IMR-90 (cell line): ENCODE data around the gene MAML2. TPM values are rescaled to one million over a fixed set of nuclear protein-coding genes. Genes with fewer than 3 reads are reported as not detected.

Source experiments
- ATAC-seq: fragments of 200-7000 bp; cut with Tn5 transposase; 2 replicates; pipeline ENCODE4 v1.9.1; 2020; ENCODE audit warnings: low read depth, mild to moderate bottlenecking, moderate library complexity
- BruUV-seq: library from RNA; stranded (reverse); fragments of 400-500 nt; replicated peaks from 2 replicates; lab custom pipeline; 2021; lab: Mats Ljungman, UMichigan
- CTCF ChIA-PET: fragments of 300-600 bp; formaldehyde crosslinking; extraction: SDS; loops from one replicate; lab custom pipeline; 2021; ENCODE audit warnings: antibody characterized with exemption; lab: Yijun Ruan, JAX
- POLR2A ChIA-PET: fragments of 300-600 bp; sonication (Branson Sonifier 250); formaldehyde crosslinking; loops from one replicate; lab custom pipeline; 2022; ENCODE audit warnings: antibody characterized with exemption; ENCODE audit not compliant: unreplicated experiment; lab: Charles Lee
- DNase-seq: peaks from one replicate; pipeline ENCODE4 v3.0.0; 2013
- H2AFZ ChIP-seq: replicated peaks from 2 replicates; pipeline ENCODE3; 2013; ENCODE audit warnings: low read length, mild to moderate bottlenecking; ENCODE audit not compliant: poor library complexity
- H2AK5ac ChIP-seq: 2 replicates; pipeline ENCODE4 v1.6.1; 2013; ENCODE audit warnings: low read depth, low read length, inconsistent platforms
- H2AK9ac ChIP-seq: replicated peaks from 2 replicates; pipeline ENCODE3; 2013; ENCODE audit warnings: mild to moderate bottlenecking, low read depth, low read length, moderate library complexity; ENCODE audit not compliant: poor library complexity
- H2BK120ac ChIP-seq: 2 replicates; pipeline ENCODE4 v1.6.1; 2013; ENCODE audit warnings: low read depth, low read length, inconsistent platforms
- H2BK15ac ChIP-seq: 3 replicates; pipeline ENCODE4 v1.6.1; 2013; ENCODE audit warnings: low read depth, low read length, inconsistent platforms
- H2BK20ac ChIP-seq: 2 replicates; pipeline ENCODE4 v1.6.1; 2013; ENCODE audit warnings: low read depth, mild to moderate bottlenecking, inconsistent platforms, low read length, moderate library complexity
- H2BK5ac ChIP-seq: 2 replicates; pipeline ENCODE4 v1.6.1; 2013; ENCODE audit warnings: mild to moderate bottlenecking, low read depth, low read length, inconsistent platforms; ENCODE audit not compliant: poor library complexity, severe bottlenecking
- H3K14ac ChIP-seq: replicated peaks from 2 replicates; pipeline ENCODE4 v1.6.1; 2013; ENCODE audit warnings: low read depth, low read length, inconsistent platforms
- H3K18ac ChIP-seq: 2 replicates; pipeline ENCODE4 v1.6.1; 2013; ENCODE audit warnings: low read depth, low read length, control low read depth
- H3K23ac ChIP-seq: 2 replicates; pipeline ENCODE4 v1.6.1; 2013; ENCODE audit warnings: low read depth, low read length, inconsistent platforms
- H3K27ac ChIP-seq: 2 replicates; pipeline ENCODE4 v1.5.1; 2013; ENCODE audit warnings: mild to moderate bottlenecking, control low read depth, low read length; ENCODE audit not compliant: insufficient read depth
- H3K27me3 ChIP-seq: 2 replicates; pipeline ENCODE4 v1.6.1; 2013; ENCODE audit warnings: low read length; ENCODE audit not compliant: control insufficient read depth, insufficient read depth
- H3K36me3 ChIP-seq: 2 replicates; pipeline ENCODE4 v1.6.1; 2013; ENCODE audit warnings: low read length, mixed read lengths; ENCODE audit not compliant: control insufficient read depth, insufficient read depth
- H3K4ac ChIP-seq: 2 replicates; pipeline ENCODE4 v1.6.1; 2013; ENCODE audit warnings: low read depth, low read length, inconsistent platforms
- H3K4me1 ChIP-seq: 2 replicates; pipeline ENCODE4 v1.6.1; 2013; ENCODE audit warnings: low read length, mixed read lengths; ENCODE audit not compliant: control insufficient read depth, insufficient read depth
- H3K4me2 ChIP-seq: 2 replicates; pipeline ENCODE4 v1.6.1; 2013; ENCODE audit warnings: low read depth, mild to moderate bottlenecking, control low read depth, low read length, moderate library complexity
- H3K4me3 ChIP-seq: 2 replicates; pipeline ENCODE4 v1.5.1; 2013; ENCODE audit warnings: low read depth, mild to moderate bottlenecking, control low read depth, low read length, moderate library complexity; ENCODE audit not compliant: insufficient read depth
- H3K56ac ChIP-seq: 2 replicates; pipeline ENCODE4 v1.6.1; 2013; ENCODE audit warnings: low read length, inconsistent platforms; ENCODE audit not compliant: insufficient read depth; ENCODE audit errors: extremely low read depth
- H3K79me1 ChIP-seq, 2 experiments: 2 replicates each; pipeline ENCODE4 v1.6.1; 2013; ENCODE audit warnings: low read length in 2 of 2, inconsistent platforms in 1 of 2, low read depth in 1 of 2
- H3K9ac ChIP-seq: 2 replicates; pipeline ENCODE4 v1.6.1; 2013; ENCODE audit warnings: low read depth, low read length, control low read depth
- H3K9me1 ChIP-seq: 2 replicates; pipeline ENCODE4 v1.6.1; 2013; ENCODE audit warnings: low read length, inconsistent platforms; ENCODE audit not compliant: insufficient read depth
- H3K9me3 ChIP-seq: 2 replicates; pipeline ENCODE4 v1.6.1; 2013; ENCODE audit warnings: low read length; ENCODE audit not compliant: control insufficient read depth, insufficient read depth
- H4K20me1 ChIP-seq: 2 replicates; pipeline ENCODE4 v1.6.1; 2013; ENCODE audit warnings: low read length, inconsistent platforms; ENCODE audit not compliant: insufficient read depth
- H4K5ac ChIP-seq: 2 replicates; pipeline ENCODE4 v1.6.1; 2013; ENCODE audit warnings: mild to moderate bottlenecking, low read depth, low read length, control low read depth
- H4K8ac ChIP-seq, 2 experiments: 2 replicates each; pipeline ENCODE4 v1.6.1; 2013; ENCODE audit warnings: low read depth in 2 of 2, low read length in 2 of 2, control low read depth in 1 of 2, inconsistent platforms in 1 of 2
- H4K91ac ChIP-seq: 2 replicates; pipeline ENCODE4 v1.6.1; 2013; ENCODE audit warnings: low read depth, low read length, inconsistent platforms; ENCODE audit not compliant: insufficient read depth
- CTCF ChIP-seq: conservative IDR thresholded peaks from 2 replicates; pipeline ENCODE4 v1.5.1; 2012; ENCODE audit warnings: mild to moderate bottlenecking, low read depth, low read length, improper control_type of control experiment
- ELK1 ChIP-seq: fragments of 150-350 bp; IDR thresholded peaks from 2 replicates; pipeline ENCODE4 v1.6.1; 2016; ENCODE audit warnings: low read depth, mild to moderate bottlenecking, low read length, moderate library complexity, borderline replicate concordance
- MAZ ChIP-seq: IDR thresholded peaks from 2 replicates; pipeline ENCODE4 v1.6.1; 2012; ENCODE audit warnings: low read depth, mild to moderate bottlenecking, low read length, improper control_type of control experiment, moderate library complexity, borderline replicate concordance
- MXI1 ChIP-seq: IDR thresholded peaks from 2 replicates; pipeline ENCODE4 v1.6.1; 2012; ENCODE audit warnings: low read depth, mild to moderate bottlenecking, low read length, moderate library complexity, borderline replicate concordance
- RCOR1 ChIP-seq: IDR thresholded peaks from 2 replicates; pipeline ENCODE4 v1.6.1; 2012; ENCODE audit warnings: mild to moderate bottlenecking, low read length, improper control_type of control experiment; ENCODE audit not compliant: insufficient replicate concordance
- WGBS, 2 experiments: methylation state at CpG; one replicate each; pipeline versions ENCODE4 v1.1.5 to v1.1.7; 2013; ENCODE audit warnings: missing lambda C conversion rate in 2 of 2; ENCODE audit not compliant: insufficient read length in 1 of 2; ENCODE audit errors: extremely low coverage in 2 of 2; 5-methylcytosine and 5-hydroxymethylcytosine counted together
- dilution Hi-C: fragments of 300-500 bp; cut with HindIII; formaldehyde crosslinking; loops from one replicate; pipeline ENCODE4 v1.14.3; 2018; ENCODE audit warnings: low sequenced_read_pairs; ENCODE audit not compliant: unreplicated experiment
- in situ Hi-C: fragments of 300-500 bp; cut with MboI; formaldehyde crosslinking; loops from 3 replicates; pipeline ENCODE4 v1.14.3; 2019; ENCODE audit warnings: low sequenced_read_pairs, inconsistent platforms, mixed read lengths
- intact Hi-C: fragments of 100-400 bp; cut with micrococcal nuclease; formaldehyde crosslinking; loops from 2 replicates; pipeline ENCODE4 v1.10.0; 2022
- polyA plus RNA-seq, 3 experiments: library from polyadenylated mRNA; depleted of rRNA; stranded (reverse); fragments of >200 nt; gene quantifications; 2 replicates each; pipeline ENCODE4 v1.2.3, GENCODE V29; 2012; ENCODE audit warnings: low replicate concordance in 1 of 3
- total RNA-seq: library from RNA; depleted of rRNA; stranded (reverse); fragments of >200 nt; gene quantifications from 2 replicates; pipeline ENCODE4 v1.2.3, GENCODE V29; 2012
- TF ChIP-seq, protein P1 (sequence below): fragments of 150-350 bp; IDR thresholded peaks from 2 replicates; pipeline ENCODE4 v1.6.1; 2017; ENCODE audit warnings: mild to moderate bottlenecking, antibody characterized with exemption, low read length, low read depth

Gene MAML2
- total and polyA plus RNA-seq, 2 of the 4 experiments (the other 2 are of a cell fraction): 15.0 to 19.5 TPM

DNA sequence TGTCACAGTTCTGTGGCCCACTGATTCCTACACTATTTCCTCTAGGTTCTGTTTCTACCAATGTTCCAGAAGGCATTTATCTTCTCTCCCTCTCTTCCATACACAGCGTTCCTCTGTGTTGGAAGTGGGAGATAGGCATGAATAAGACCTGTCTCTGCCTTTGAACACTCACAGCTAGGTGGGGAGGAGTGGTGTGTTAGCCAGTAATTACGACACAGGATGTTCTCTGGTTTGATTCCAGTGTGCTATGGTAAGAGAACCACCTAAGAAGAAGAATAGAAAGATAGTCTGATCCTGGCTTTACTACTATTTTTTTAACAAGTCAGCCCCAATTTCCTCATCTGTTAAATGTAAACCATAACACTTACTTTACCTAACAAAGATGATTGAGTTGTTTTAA lies 218.8 kb downstream of the MAML2 start:
- no peaks in the 10 kb centered on the region for H3K36me3 ChIP-seq
- H3K18ac ChIP-seq: no peak overlapping the region
- ATAC-seq: no peak
- H2BK15ac ChIP-seq: no peak overlapping the region
- no TSS peak for BruUV-seq
- H4K20me1 ChIP-seq: no peaks in the 10 kb centered on the region; the same call in 1 of the 2 replicates
- peaks cover 6% of the 10 kb centered on the region for H3K4me1 ChIP-seq
- H4K5ac ChIP-seq: no peak overlapping the region
- TF ChIP-seq MXI1 (no peak), MAZ (no peak), CTCF (no peak), RCOR1 (no peak), ELK1 (no peak)
- TF ChIP-seq, protein P1, sequence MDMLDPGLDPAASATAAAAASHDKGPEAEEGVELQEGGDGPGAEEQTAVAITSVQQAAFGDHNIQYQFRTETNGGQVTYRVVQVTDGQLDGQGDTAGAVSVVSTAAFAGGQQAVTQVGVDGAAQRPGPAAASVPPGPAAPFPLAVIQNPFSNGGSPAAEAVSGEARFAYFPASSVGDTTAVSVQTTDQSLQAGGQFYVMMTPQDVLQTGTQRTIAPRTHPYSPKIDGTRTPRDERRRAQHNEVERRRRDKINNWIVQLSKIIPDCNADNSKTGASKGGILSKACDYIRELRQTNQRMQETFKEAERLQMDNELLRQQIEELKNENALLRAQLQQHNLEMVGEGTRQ: no peak
- dilution Hi-C loops: no loop called here
- H2BK20ac ChIP-seq: no peak overlapping the region
- H2AK5ac ChIP-seq: no peak overlapping the region
- ChIA-PET CTCF (no interaction called here), POLR2A (no interaction called here)
- no peak overlapping the region for H3K4me3 ChIP-seq
- peaks cover 4% of the 10 kb centered on the region for H3K9me1 ChIP-seq
- no peak overlapping the region for H3K27ac ChIP-seq
- in situ Hi-C loops: no loop called here
- H3K79me1 ChIP-seq: peaks cover 30 to 62% of the 10 kb centered on the region in 2 experiments
- H2BK120ac ChIP-seq: no peak overlapping the region
- no peak overlapping the region for H3K4ac ChIP-seq
- H4K8ac ChIP-seq: no peak overlapping the region
- no peak for DNase-seq
- no peak overlapping the region for H3K23ac ChIP-seq
- H3K4me2 ChIP-seq: no peak overlapping the region
- H2AK9ac ChIP-seq: no peak overlapping the region
- no peak overlapping the region for H2AFZ ChIP-seq
- no peak overlapping the region; the same call in 1 of the 2 replicates for H3K14ac ChIP-seq
- no CpG with 5 or more reads among the region's 2 CpGs for WGBS, 2 experiments
- H3K9me3 ChIP-seq: no peaks in the 10 kb centered on the region
- H4K91ac ChIP-seq: no peak overlapping the region
- H3K56ac ChIP-seq: no peak overlapping the region
- no peak overlapping the region for H3K9ac ChIP-seq
- H2BK5ac ChIP-seq: no peak overlapping the region
- intact Hi-C loops: no loop called here
- H3K27me3 ChIP-seq: no peaks in the 10 kb centered on the region
